Kidney (tissue), 14 donors: ENCODE results near the gene DPP3. TPM values are rescaled to one million over a fixed set of nuclear protein-coding genes. Genes with fewer than 3 reads are reported as not detected.

Source experiments
- DNase-seq, 5 donors: peaks; one replicate each; pipeline ENCODE4 v3.0.0-alpha.2; 2013 to 2020
- FAIRE-seq: peaks from 2 replicates; lab custom pipeline; 2012; peaks lifted over from hg19 to GRCh38; lab: Jason Lieb, UNC
- H3K27ac ChIP-seq, 2 donors: one replicate each; pipeline ENCODE4 v1.7.0; 2013; ENCODE audit warnings: low read depth in 2 of 2, low read length in 2 of 2, inconsistent platforms in 1 of 2
- H3K27me3 ChIP-seq: one replicate; pipeline ENCODE4 v1.7.1; 2013; ENCODE audit warnings: low read length, inconsistent platforms; ENCODE audit not compliant: control insufficient read depth, insufficient read depth
- H3K36me3 ChIP-seq, 3 donors: one replicate each; pipeline versions ENCODE4 v1.7.0 to v1.7.1; 2013; ENCODE audit warnings: low read length in 3 of 3, control low read depth in 1 of 3, inconsistent platforms in 1 of 3; ENCODE audit not compliant: insufficient read depth in 3 of 3, control insufficient read depth in 2 of 3
- H3K4me1 ChIP-seq, 3 donors: one replicate each; pipeline versions ENCODE4 v1.7.0 to v1.7.1; 2013; ENCODE audit warnings: low read length in 3 of 3, inconsistent platforms in 1 of 3, low read depth in 1 of 3; ENCODE audit not compliant: control insufficient read depth in 2 of 3, insufficient read depth in 2 of 3
- H3K4me3 ChIP-seq, 3 donors: one replicate each; pipeline versions ENCODE4 v1.7.0 to v1.8.1; 2013; ENCODE audit warnings: low read length in 3 of 3, control low read depth in 1 of 3, inconsistent platforms in 1 of 3
- H3K9ac ChIP-seq, 3 donors: one replicate each; pipeline versions ENCODE4 v1.7.0 to v1.7.1; 2013; ENCODE audit warnings: low read length in 3 of 3, control low read depth in 1 of 3, inconsistent platforms in 1 of 3
- H3K9me3 ChIP-seq, 3 donors: one replicate each; pipeline versions ENCODE4 v1.7.0 to v1.7.1; 2013; ENCODE audit warnings: low read length in 3 of 3, control low read depth in 1 of 3, inconsistent platforms in 1 of 3; ENCODE audit not compliant: control insufficient read depth in 2 of 3, insufficient read depth in 1 of 3
- CTCF ChIP-seq: IDR thresholded peaks from 3 replicates; pipeline ENCODE4 v1.5.1; 2012; ENCODE audit warnings: mild to moderate bottlenecking, moderate library complexity, borderline replicate concordance; ENCODE audit not compliant: insufficient read depth; ENCODE audit errors: extremely low read depth
- intact Hi-C: fragments of 100-400 bp; cut with DNase I; formaldehyde crosslinking; loops from one replicate; pipeline ENCODE4 v1.11.1; 2022
- polyA plus RNA-seq: library from polyadenylated mRNA; stranded (reverse); fragments of 350-450 nt; fragmentation: Illumina TruSeq; extraction: RNeasy Lipid Tissue Mini Kit (QIAGEN cat#74804); gene quantifications from one replicate; pipeline ENCODE4 v1.2.3, GENCODE V29; 2014; ENCODE audit warnings: low read depth, low replicate concordance; ENCODE audit not compliant: insufficient read depth
- total RNA-seq: library from RNA; stranded (reverse); fragmentation: NEBNext Ultra II Directional; extraction: Animal tissue kit (Norgen Biotek cat#: 25700); gene quantifications from one replicate; pipeline ENCODE4 v1.2.1, GENCODE V29; 2021
- donor health status: control.
- donor health status: control.
- donor health status: control.
- donor health status: control.
- donor health status: control.
- donor health status: DM: yes; HTN: yes; CAD: no.
- donor health status: Normal renal cell carcinoma (clear cell type).

The DPP3 gene
- total and polyA plus RNA-seq, 2 donors from 2014 or later, result 32.9 to 41.7 TPM

DNA sequence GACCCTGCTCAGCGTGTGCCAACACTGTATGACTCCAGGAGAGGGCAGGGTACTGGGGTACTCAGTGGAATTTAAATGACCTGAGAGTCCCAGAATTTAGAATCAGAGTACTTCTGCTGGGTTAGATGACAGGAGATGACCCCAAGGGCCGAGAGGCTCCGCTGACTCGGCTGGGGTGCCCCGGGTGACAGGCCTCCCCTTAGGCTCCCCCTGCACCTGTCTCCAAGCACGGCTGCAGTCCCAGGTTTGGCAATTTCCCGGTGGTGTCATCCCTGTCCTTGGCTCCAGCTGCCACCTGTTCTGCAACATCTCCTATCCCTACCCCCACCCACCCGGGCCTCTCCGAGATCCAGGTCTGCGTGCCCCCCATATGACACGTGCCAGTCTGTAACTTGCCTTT is 67.8 kb downstream of the DPP3 start:
- Histone ChIP-seq H3K9ac (no peak overlapping the region), H3K9me3 (no peaks in the 10 kb centered on the region), H3K4me3 (no peak overlapping the region), H3K27ac (no peak overlapping the region), H3K36me3 (no peaks in the 10 kb centered on the region), H3K27me3 (no peaks in the 10 kb centered on the region), H3K4me1 (peaks cover 0 to 9% (median 4%) of the 10 kb centered on the region in 3 donors)
- no peak for TF ChIP-seq CTCF
- no peak for DNase-seq
- intact Hi-C loops, result no loop called here
- no peak for FAIRE-seq

GRCh38 chr11:66548774-66549630 is 68.8 kb downstream of the DPP3 start:
- FAIRE-seq (no peak), DNase-seq (no peak)
- H3K9me3 ChIP-seq, result no peaks in the 10 kb centered on the region
- H3K4me3 ChIP-seq, result no peak overlapping the region
- H3K27ac ChIP-seq, result no peak overlapping the region
- H3K27me3 ChIP-seq, result no peaks in the 10 kb centered on the region
- intact Hi-C loops, result no loop called here
- H3K9ac ChIP-seq, result no peak overlapping the region
- H3K36me3 ChIP-seq, result no peaks in the 10 kb centered on the region
- peaks cover 0 to 5% (median 4%) of the 10 kb centered on the region in 3 donors for H3K4me1 ChIP-seq
- TF ChIP-seq CTCF, result no peak

DNA sequence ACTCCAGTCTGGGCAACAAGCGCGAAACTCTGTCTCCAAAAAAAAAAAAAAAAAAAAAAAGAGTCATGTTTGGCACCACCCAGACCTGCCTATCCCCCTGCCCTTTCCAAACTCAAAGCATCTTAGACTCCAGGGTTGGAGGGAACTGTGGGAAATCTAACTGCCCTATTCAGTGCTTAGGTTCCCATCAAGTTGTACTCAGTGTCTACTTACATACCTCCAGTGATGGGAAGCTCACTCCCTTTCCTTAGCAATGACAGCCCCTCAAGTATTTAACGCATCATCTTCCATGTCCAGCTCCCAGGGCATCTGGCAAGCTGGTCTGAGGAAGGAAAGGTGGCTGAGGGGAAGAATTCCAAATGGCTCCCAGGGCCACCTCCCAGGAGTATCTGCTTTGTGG is 69.5 kb downstream of the DPP3 start:
- Histone ChIP-seq H3K36me3 (no peaks in the 10 kb centered on the region), H3K9ac (no peak overlapping the region), H3K27ac (no peak overlapping the region), H3K9me3 (no peaks in the 10 kb centered on the region), H3K4me1 (peaks cover 0 to 5% (median 4%) of the 10 kb centered on the region in 3 donors), H3K4me3 (no peak overlapping the region), H3K27me3 (no peaks in the 10 kb centered on the region)
- FAIRE-seq (no peak), DNase-seq (no peak)
- no peak for TF ChIP-seq CTCF
- intact Hi-C loops, result no loop called here

DNA sequence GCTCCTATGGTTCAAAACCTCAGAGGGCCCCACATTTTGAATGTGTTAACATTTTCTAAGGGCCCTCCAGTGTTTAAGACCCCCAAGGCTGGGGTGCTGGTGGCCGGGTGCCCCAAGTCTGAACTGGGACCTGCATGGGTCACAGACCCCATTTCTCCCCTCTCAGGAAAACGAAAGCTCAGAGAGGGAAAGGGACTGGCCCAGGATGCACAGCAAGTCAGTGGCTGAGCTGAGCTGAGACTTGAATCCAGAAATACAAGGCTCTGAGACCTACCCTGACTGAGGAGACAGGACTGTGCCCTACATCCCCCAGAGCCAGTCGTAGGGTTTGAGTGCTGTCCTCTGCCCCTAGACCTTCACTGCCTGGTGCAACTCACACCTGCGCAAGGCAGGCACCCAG is 70.7 kb downstream of the DPP3 start:
- H3K4me3 ChIP-seq, result no peak overlapping the region
- intact Hi-C loops, result no loop called here
- DNase-seq (no peak), FAIRE-seq (no peak)
- H3K9ac ChIP-seq, result no peak overlapping the region
- no peaks in the 10 kb centered on the region for H3K36me3 ChIP-seq
- H3K27ac ChIP-seq, result no peak overlapping the region
- H3K9me3 ChIP-seq, result no peaks in the 10 kb centered on the region
- no peaks in the 10 kb centered on the region for H3K27me3 ChIP-seq
- no peak for TF ChIP-seq CTCF
- H3K4me1 ChIP-seq, result peaks cover 0 to 4% (median 3%) of the 10 kb centered on the region in 3 donors
